H1 (cell line): ENCODE measurements around the gene BTAF1. TPM values are rescaled to one million over a fixed set of nuclear protein-coding genes. Genes with fewer than 3 reads are reported as not detected.

Source experiments
- CTCF ChIA-PET: fragments of 300-600 bp; sonication (Branson Sonifier 250); formaldehyde crosslinking; loops from one replicate; lab custom pipeline; 2021; ENCODE audit not compliant: partially characterized antibody; lab: Charles Lee
- POLR2A ChIA-PET: fragments of 300-600 bp; sonication (Branson Sonifier 250); formaldehyde crosslinking; loops from one replicate; lab custom pipeline; 2021; ENCODE audit warnings: inconsistent platforms; ENCODE audit not compliant: partially characterized antibody; lab: Charles Lee
- DNase-seq, 2 experiments: peaks; one replicate each; pipeline versions ENCODE4 v3.0.0 to v3.0.0-alpha.2; 2010 to 2022; ENCODE audit warnings: low spot score in 2 of 2, low read depth in 1 of 2, mixed read lengths in 1 of 2
- FAIRE-seq: peaks from 2 replicates; lab custom pipeline; 2011; peaks lifted over from hg19 to GRCh38; lab: Jason Lieb, UNC
- H2AFZ ChIP-seq: 2 replicates; pipeline ENCODE4 v1.8.1; 2012; ENCODE audit warnings: low read length, inconsistent platforms
- H2AK5ac ChIP-seq: 2 replicates; pipeline ENCODE4 v1.6.1; 2013; ENCODE audit warnings: low read depth, low read length
- H2BK120ac ChIP-seq: replicated peaks from 2 replicates; pipeline ENCODE3; 2013; ENCODE audit warnings: low read depth, low read length, inconsistent platforms
- H2BK12ac ChIP-seq: 2 replicates; pipeline ENCODE4 v1.6.1; 2013; ENCODE audit warnings: low read depth, low read length
- H2BK15ac ChIP-seq: 2 replicates; pipeline ENCODE4 v1.6.1; 2013; ENCODE audit warnings: low read length
- H2BK20ac ChIP-seq: 2 replicates; pipeline ENCODE4 v1.6.1; 2013; ENCODE audit warnings: low read length
- H2BK5ac ChIP-seq: 2 replicates; pipeline ENCODE4 v1.6.1; 2013; ENCODE audit warnings: low read depth, low read length
- H3K14ac ChIP-seq: 2 replicates; pipeline ENCODE4 v1.6.1; 2013; ENCODE audit warnings: inconsistent platforms; ENCODE audit not compliant: insufficient read length
- H3K18ac ChIP-seq: 2 replicates; pipeline ENCODE4 v1.6.1; 2013; ENCODE audit warnings: low read length; ENCODE audit errors: extremely low read depth
- H3K23ac ChIP-seq: 2 replicates; pipeline ENCODE4 v1.6.1; 2013; ENCODE audit warnings: inconsistent platforms; ENCODE audit not compliant: insufficient read length
- H3K23me2 ChIP-seq: 2 replicates; pipeline ENCODE4 v1.6.1; 2013; ENCODE audit warnings: low read depth, low read length
- H3K27ac ChIP-seq: 2 replicates; pipeline ENCODE4 v1.6.1; 2011; ENCODE audit warnings: low read depth, low read length, inconsistent platforms
- H3K27me3 ChIP-seq, 4 experiments: replicated peaks in 1 of 4; 1 replicate in 1 of 4; 2 replicates in 3 of 4; pipeline versions ENCODE4 v1.6.1 to v1.8.1; 2011 to 2013; ENCODE audit warnings: low read length in 3 of 4, mild to moderate bottlenecking in 3 of 4, inconsistent platforms in 2 of 4, mixed read lengths in 2 of 4, moderate library complexity in 1 of 4; ENCODE audit not compliant: control insufficient read depth in 3 of 4, insufficient read depth in 3 of 4; ENCODE audit errors: extremely low read depth in 1 of 4
- H3K36me3 ChIP-seq, 4 experiments: 2 replicates each; pipeline versions ENCODE4 v1.6.1 to v1.8.1; 2011 to 2013; ENCODE audit warnings: mild to moderate bottlenecking in 4 of 4, low read length in 3 of 4, moderate library complexity in 2 of 4, control low read depth in 1 of 4, inconsistent platforms in 1 of 4; ENCODE audit not compliant: insufficient read depth in 4 of 4, control insufficient read depth in 2 of 4
- H3K4ac ChIP-seq: replicated peaks from 2 replicates; pipeline ENCODE3; 2013; ENCODE audit warnings: low read length, low read depth, mixed read lengths, inconsistent platforms; ENCODE audit not compliant: insufficient read length
- H3K4me1 ChIP-seq, 4 experiments: replicated peaks in 1 of 4; 1 replicate in 1 of 4; 2 replicates in 3 of 4; pipeline versions ENCODE4 v1.6.1 to v1.8.1; 2011 to 2013; ENCODE audit warnings: low read length in 3 of 4, inconsistent platforms in 2 of 4, mixed read lengths in 1 of 4; ENCODE audit not compliant: insufficient read depth in 4 of 4, control insufficient read depth in 3 of 4
- H3K4me2 ChIP-seq, 2 experiments: 2 replicates each; pipeline versions ENCODE4 v1.6.1 to v1.8.1; 2011 to 2013; ENCODE audit warnings: low read depth in 2 of 2, low read length in 2 of 2, control low read depth in 1 of 2, inconsistent platforms in 1 of 2, mild to moderate bottlenecking in 1 of 2; ENCODE audit not compliant: insufficient read depth in 1 of 2
- H3K4me3 ChIP-seq, 4 experiments: fragments of 200-600, 300-600 bp in 1 of 4; sonication (generic), shearing (Covaris generic), sonication (Bioruptor Twin) in 1 of 4; 2 replicates each; pipeline versions ENCODE4 v1.5.1 to v1.8.1; 2011 to 2016; ENCODE audit warnings: low read length in 4 of 4, low read depth in 3 of 4, control low read depth in 2 of 4, inconsistent platforms in 2 of 4, mild to moderate bottlenecking in 2 of 4, mixed read lengths in 1 of 4, moderate library complexity in 1 of 4; ENCODE audit not compliant: insufficient read depth in 2 of 4; ENCODE audit errors: extremely low read depth in 1 of 4
- H3K56ac ChIP-seq: replicated peaks from 2 replicates; pipeline ENCODE3; 2013; ENCODE audit warnings: low read depth, mild to moderate bottlenecking, mixed read lengths, low read length, inconsistent platforms; ENCODE audit not compliant: insufficient read length
- H3K79me1 ChIP-seq: 2 replicates; pipeline ENCODE4 v1.6.1; 2013; ENCODE audit warnings: low read depth, low read length, control low read depth
- H3K79me2 ChIP-seq, 2 experiments: 2 replicates each; pipeline versions ENCODE4 v1.6.1 to v1.8.1; 2012 to 2013; ENCODE audit warnings: low read length in 2 of 2, mild to moderate bottlenecking in 2 of 2, inconsistent platforms in 1 of 2; ENCODE audit not compliant: insufficient read depth in 2 of 2, control insufficient read depth in 1 of 2
- H3K9ac ChIP-seq, 4 experiments: replicated peaks in 1 of 4; 1 replicate in 1 of 4; 2 replicates in 3 of 4; pipeline versions ENCODE4 v1.6.1 to v1.8.1; 2011 to 2013; ENCODE audit warnings: low read depth in 3 of 4, low read length in 3 of 4, control low read depth in 2 of 4, mild to moderate bottlenecking in 2 of 4, moderate library complexity in 2 of 4, inconsistent platforms in 1 of 4; ENCODE audit errors: extremely low read depth in 1 of 4
- H3K9me3 ChIP-seq, 2 experiments: 2 replicates each; pipeline versions ENCODE4 v1.6.1 to v1.8.1; 2012 to 2013; ENCODE audit warnings: mild to moderate bottlenecking in 2 of 2, moderate library complexity in 2 of 2, control low read depth in 1 of 2, inconsistent platforms in 1 of 2, low read depth in 1 of 2, low read length in 1 of 2, mixed read lengths in 1 of 2; ENCODE audit not compliant: insufficient read depth in 2 of 2
- H4K20me1 ChIP-seq, 2 experiments: replicated peaks in 1 of 2; 2 replicates each; pipeline versions ENCODE3 to v1.8.1; 2011 to 2013; ENCODE audit warnings: inconsistent platforms in 2 of 2, low read length in 2 of 2, mild to moderate bottlenecking in 1 of 2; ENCODE audit not compliant: insufficient read depth in 2 of 2, control insufficient read depth in 1 of 2
- H4K5ac ChIP-seq: 2 replicates; pipeline ENCODE4 v1.6.1; 2013; ENCODE audit warnings: low read length, low read depth, mixed read lengths, inconsistent platforms; ENCODE audit not compliant: insufficient read length
- H4K8ac ChIP-seq: 2 replicates; pipeline ENCODE4 v1.8.0; 2013; ENCODE audit warnings: mild to moderate bottlenecking, moderate library complexity, low read length, inconsistent platforms; ENCODE audit not compliant: insufficient read depth; ENCODE audit errors: extremely low read depth
- H4K91ac ChIP-seq: replicated peaks from 2 replicates; pipeline ENCODE3; 2013; ENCODE audit warnings: low read length, mixed read lengths, inconsistent platforms; ENCODE audit not compliant: insufficient read length
- ASH2L ChIP-seq: fragments of 200-600, 300-600 bp; sonication (generic); IDR thresholded peaks from one replicate; pipeline ENCODE4 v1.7.1; 2017; ENCODE audit warnings: low read length
- CEBPB ChIP-seq: IDR thresholded peaks from 2 replicates; pipeline ENCODE4 v1.6.1; 2012; ENCODE audit warnings: low read depth, low read length
- FOSL1 ChIP-seq: IDR thresholded peaks from 2 replicates; pipeline ENCODE4 v1.6.1; 2011; ENCODE audit warnings: mild to moderate bottlenecking, low read depth, low read length, moderate library complexity; ENCODE audit not compliant: insufficient read depth
- GTF2F1 ChIP-seq: IDR thresholded peaks from 2 replicates; pipeline ENCODE4 v1.6.1; 2012; ENCODE audit warnings: low read depth, low read length, improper control_type of control experiment, borderline replicate concordance
- HDAC6 ChIP-seq: IDR thresholded peaks from one replicate; pipeline ENCODE4 v1.7.1; 2012; ENCODE audit warnings: low read depth, mild to moderate bottlenecking, inconsistent platforms, low read length, moderate library complexity
- NANOG ChIP-seq: IDR thresholded peaks from 2 replicates; pipeline ENCODE4 v1.6.1; 2011; ENCODE audit warnings: low read length, low read depth, mild to moderate bottlenecking, inconsistent platforms; ENCODE audit not compliant: insufficient read depth, poor library complexity, severe bottlenecking
- POU5F1 ChIP-seq: IDR thresholded peaks from 2 replicates; pipeline ENCODE4 v1.6.1; 2011; ENCODE audit warnings: low read depth, mild to moderate bottlenecking, low read length, moderate library complexity
- RNF2 ChIP-seq: fragments of 200-900, 300-1000 bp; sonication (generic); IDR thresholded peaks from 2 replicates; pipeline ENCODE4 v1.7.1; 2016; ENCODE audit warnings: borderline replicate concordance, low read depth, mild to moderate bottlenecking, antibody characterized with exemption, low read length; ENCODE audit not compliant: poor library complexity, severe bottlenecking; ENCODE audit errors: missing control alignments
- SRF ChIP-seq: IDR thresholded peaks from 2 replicates; pipeline ENCODE4 v1.6.1; 2011; ENCODE audit warnings: mild to moderate bottlenecking, low read depth, low read length, moderate library complexity
- WGBS, 2 experiments: shearing (Covaris generic) in 1 of 2; methylation state at CpG; one replicate each; pipeline versions ENCODE4 v1.1.6 to v1.1.7; 2013 to 2015; ENCODE audit warnings: low lambda C conversion rate in 2 of 2, mixed read lengths in 2 of 2, inconsistent platforms in 1 of 2, low coverage in 1 of 2, missing lambda C conversion rate in 1 of 2; ENCODE audit not compliant: insufficient replicate concordance in 2 of 2, insufficient coverage in 1 of 2, insufficient read length in 1 of 2; ENCODE audit errors: extremely low coverage in 1 of 2, missing lambda C conversion rate in 1 of 2; 5-methylcytosine and 5-hydroxymethylcytosine counted together
- polyA plus RNA-seq, 7 experiments: library from polyadenylated mRNA; depleted of rRNA in 3 of 7; stranded (reverse) in 5 of 7; unstranded in 2 of 7; fragments of >200 nt in 5 of 7; fragments of 200-250 nt in 2 of 7; gene quantifications; 1 replicate in 5 of 7; 2 replicates in 1 of 7; 4 replicates in 1 of 7; pipeline versions ENCODE4 v1.2.1 to v1.2.3, GENCODE V29; 2011 to 2013; ENCODE audit warnings: missing spikeins in 2 of 7, mixed read lengths in 2 of 7
- total RNA-seq: library from RNA; stranded (reverse); fragmentation: NEBNext Ultra II Directional; extraction: Animal tissue kit (Norgen Biotek cat#: 25700); gene quantifications from 2 replicates; pipeline ENCODE4 v1.2.1, GENCODE V29; 2021
- TF ChIP-seq, protein P1 (sequence below): IDR thresholded peaks from 2 replicates; pipeline ENCODE4 v1.6.1; 2012; ENCODE audit warnings: inconsistent platforms

BTAF1 gene
- total and polyA plus RNA-seq, 2 of the 8 experiments (the other 6 are each of a cell fraction or from before 2014, with no cell fraction given), result 24.5 to 39.1 TPM

DNA sequence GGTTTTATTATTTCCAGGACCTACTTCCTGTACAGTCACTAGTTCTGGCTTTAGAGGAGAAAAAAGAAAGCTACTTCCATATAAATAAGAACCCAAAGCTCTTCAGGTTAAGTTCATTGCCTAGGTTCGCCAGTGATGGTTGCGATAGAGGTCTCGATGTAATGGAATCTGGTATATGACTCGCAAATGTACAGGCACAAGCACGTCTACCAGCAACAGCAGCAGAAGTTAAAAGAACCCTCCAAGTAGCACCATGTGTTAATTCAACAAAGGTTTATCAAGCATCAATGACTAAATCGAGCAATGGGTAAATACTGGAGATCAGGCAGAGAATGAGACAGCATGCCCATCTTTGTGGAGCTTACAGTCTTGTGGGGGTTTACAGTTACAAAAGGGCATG, 155.4 kb downstream of the BTAF1 start:
- Histone ChIP-seq H2AK5ac (no peak overlapping the region), H3K79me2 (no peaks in the 10 kb centered on the region), H3K4me1 (no peaks in the 10 kb centered on the region), H3K18ac (no peak overlapping the region), H2AFZ (no peak overlapping the region), H4K20me1 (no peaks in the 10 kb centered on the region), H3K14ac (no peak overlapping the region), H3K36me3 (no peaks in the 10 kb centered on the region), H3K27me3 (no peaks in the 10 kb centered on the region), H2BK15ac (no peak overlapping the region), H3K4ac (no peak overlapping the region), H4K91ac (no peak overlapping the region), H4K5ac (no peak overlapping the region), H3K9me3 (no peaks in the 10 kb centered on the region), H3K79me1 (no peaks in the 10 kb centered on the region), H3K23me2 (no peaks in the 10 kb centered on the region), H3K9ac (no peak overlapping the region), H3K23ac (no peak overlapping the region), H2BK5ac (no peak overlapping the region), H4K8ac (no peak overlapping the region), H2BK120ac (no peak overlapping the region), H3K27ac (no peak overlapping the region), H2BK12ac (no peak overlapping the region), H2BK20ac (no peak overlapping the region), H3K4me2 (no peak overlapping the region), H3K4me3 (no peak overlapping the region), H3K56ac (no peak overlapping the region)
- CTCF ChIA-PET, result interaction anchor here (0.8 kb wide), 1 partner anchor 359 kb away, joined by 3 read pairs; no protein-coding TSS in a partner anchor
- WGBS, 2 experiments, result 89% methylated on average over 6 of the region's 6 CpGs; no CpG with 5 or more reads in 1 of the 2 experiments
- FAIRE-seq (no peak), DNase-seq (no peak)
- POLR2A ChIA-PET, result no interaction called here
- TF ChIP-seq, protein P1, sequence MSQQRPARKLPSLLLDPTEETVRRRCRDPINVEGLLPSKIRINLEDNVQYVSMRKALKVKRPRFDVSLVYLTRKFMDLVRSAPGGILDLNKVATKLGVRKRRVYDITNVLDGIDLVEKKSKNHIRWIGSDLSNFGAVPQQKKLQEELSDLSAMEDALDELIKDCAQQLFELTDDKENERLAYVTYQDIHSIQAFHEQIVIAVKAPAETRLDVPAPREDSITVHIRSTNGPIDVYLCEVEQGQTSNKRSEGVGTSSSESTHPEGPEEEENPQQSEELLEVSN, result no peak
- TF ChIP-seq CEBPB (no peak), FOSL1 (no peak), POU5F1 (no peak), HDAC6 (no peak), GTF2F1 (no peak), ASH2L (no peak), RNF2 (no peak), SRF (no peak), NANOG (no peak)
